H1 (cell line): ENCODE results near the gene FOXC1. TPM values are rescaled to one million over a fixed set of nuclear protein-coding genes. Genes with fewer than 3 reads are reported as not detected.

Source experiments
- CTCF ChIA-PET: fragments of 300-600 bp; sonication (Branson Sonifier 250); formaldehyde crosslinking; loops from one replicate; lab custom pipeline; 2021; ENCODE audit not compliant: partially characterized antibody; lab: Charles Lee
- POLR2A ChIA-PET: fragments of 300-600 bp; sonication (Branson Sonifier 250); formaldehyde crosslinking; loops from one replicate; lab custom pipeline; 2021; ENCODE audit warnings: inconsistent platforms; ENCODE audit not compliant: partially characterized antibody; lab: Charles Lee
- DNase-seq, 2 experiments: peaks; one replicate each; pipeline versions ENCODE4 v3.0.0 to v3.0.0-alpha.2; 2010 to 2022; ENCODE audit warnings: low spot score in 2 of 2, low read depth in 1 of 2, mixed read lengths in 1 of 2
- FAIRE-seq: peaks from 2 replicates; lab custom pipeline; 2011; peaks lifted over from hg19 to GRCh38; lab: Jason Lieb, UNC
- H2AFZ ChIP-seq: 2 replicates; pipeline ENCODE4 v1.8.1; 2012; ENCODE audit warnings: low read length, inconsistent platforms
- H2AK5ac ChIP-seq: 2 replicates; pipeline ENCODE4 v1.6.1; 2013; ENCODE audit warnings: low read depth, low read length
- H2BK120ac ChIP-seq: replicated peaks from 2 replicates; pipeline ENCODE3; 2013; ENCODE audit warnings: low read depth, low read length, inconsistent platforms
- H2BK12ac ChIP-seq: 2 replicates; pipeline ENCODE4 v1.6.1; 2013; ENCODE audit warnings: low read depth, low read length
- H2BK15ac ChIP-seq: 2 replicates; pipeline ENCODE4 v1.6.1; 2013; ENCODE audit warnings: low read length
- H2BK20ac ChIP-seq: 2 replicates; pipeline ENCODE4 v1.6.1; 2013; ENCODE audit warnings: low read length
- H2BK5ac ChIP-seq: 2 replicates; pipeline ENCODE4 v1.6.1; 2013; ENCODE audit warnings: low read depth, low read length
- H3K14ac ChIP-seq: 2 replicates; pipeline ENCODE4 v1.6.1; 2013; ENCODE audit warnings: inconsistent platforms; ENCODE audit not compliant: insufficient read length
- H3K18ac ChIP-seq: 2 replicates; pipeline ENCODE4 v1.6.1; 2013; ENCODE audit warnings: low read length; ENCODE audit errors: extremely low read depth
- H3K23ac ChIP-seq: 2 replicates; pipeline ENCODE4 v1.6.1; 2013; ENCODE audit warnings: inconsistent platforms; ENCODE audit not compliant: insufficient read length
- H3K23me2 ChIP-seq: 2 replicates; pipeline ENCODE4 v1.6.1; 2013; ENCODE audit warnings: low read depth, low read length
- H3K27ac ChIP-seq: 2 replicates; pipeline ENCODE4 v1.6.1; 2011; ENCODE audit warnings: low read depth, low read length, inconsistent platforms
- H3K27me3 ChIP-seq, 4 experiments: replicated peaks in 1 of 4; 1 replicate in 1 of 4; 2 replicates in 3 of 4; pipeline versions ENCODE4 v1.6.1 to v1.8.1; 2011 to 2013; ENCODE audit warnings: low read length in 3 of 4, mild to moderate bottlenecking in 3 of 4, inconsistent platforms in 2 of 4, mixed read lengths in 2 of 4, moderate library complexity in 1 of 4; ENCODE audit not compliant: control insufficient read depth in 3 of 4, insufficient read depth in 3 of 4; ENCODE audit errors: extremely low read depth in 1 of 4
- H3K36me3 ChIP-seq, 4 experiments: 2 replicates each; pipeline versions ENCODE4 v1.6.1 to v1.8.1; 2011 to 2013; ENCODE audit warnings: mild to moderate bottlenecking in 4 of 4, low read length in 3 of 4, moderate library complexity in 2 of 4, control low read depth in 1 of 4, inconsistent platforms in 1 of 4; ENCODE audit not compliant: insufficient read depth in 4 of 4, control insufficient read depth in 2 of 4
- H3K4ac ChIP-seq: replicated peaks from 2 replicates; pipeline ENCODE3; 2013; ENCODE audit warnings: low read length, low read depth, mixed read lengths, inconsistent platforms; ENCODE audit not compliant: insufficient read length
- H3K4me1 ChIP-seq, 4 experiments: replicated peaks in 1 of 4; 1 replicate in 1 of 4; 2 replicates in 3 of 4; pipeline versions ENCODE4 v1.6.1 to v1.8.1; 2011 to 2013; ENCODE audit warnings: low read length in 3 of 4, inconsistent platforms in 2 of 4, mixed read lengths in 1 of 4; ENCODE audit not compliant: insufficient read depth in 4 of 4, control insufficient read depth in 3 of 4
- H3K4me2 ChIP-seq, 2 experiments: 2 replicates each; pipeline versions ENCODE4 v1.6.1 to v1.8.1; 2011 to 2013; ENCODE audit warnings: low read depth in 2 of 2, low read length in 2 of 2, control low read depth in 1 of 2, inconsistent platforms in 1 of 2, mild to moderate bottlenecking in 1 of 2; ENCODE audit not compliant: insufficient read depth in 1 of 2
- H3K4me3 ChIP-seq, 4 experiments: fragments of 200-600, 300-600 bp in 1 of 4; sonication (generic), shearing (Covaris generic), sonication (Bioruptor Twin) in 1 of 4; 2 replicates each; pipeline versions ENCODE4 v1.5.1 to v1.8.1; 2011 to 2016; ENCODE audit warnings: low read length in 4 of 4, low read depth in 3 of 4, control low read depth in 2 of 4, inconsistent platforms in 2 of 4, mild to moderate bottlenecking in 2 of 4, mixed read lengths in 1 of 4, moderate library complexity in 1 of 4; ENCODE audit not compliant: insufficient read depth in 2 of 4; ENCODE audit errors: extremely low read depth in 1 of 4
- H3K56ac ChIP-seq: replicated peaks from 2 replicates; pipeline ENCODE3; 2013; ENCODE audit warnings: low read depth, mild to moderate bottlenecking, mixed read lengths, low read length, inconsistent platforms; ENCODE audit not compliant: insufficient read length
- H3K79me1 ChIP-seq: 2 replicates; pipeline ENCODE4 v1.6.1; 2013; ENCODE audit warnings: low read depth, low read length, control low read depth
- H3K79me2 ChIP-seq, 2 experiments: 2 replicates each; pipeline versions ENCODE4 v1.6.1 to v1.8.1; 2012 to 2013; ENCODE audit warnings: low read length in 2 of 2, mild to moderate bottlenecking in 2 of 2, inconsistent platforms in 1 of 2; ENCODE audit not compliant: insufficient read depth in 2 of 2, control insufficient read depth in 1 of 2
- H3K9ac ChIP-seq, 4 experiments: replicated peaks in 1 of 4; 1 replicate in 1 of 4; 2 replicates in 3 of 4; pipeline versions ENCODE4 v1.6.1 to v1.8.1; 2011 to 2013; ENCODE audit warnings: low read depth in 3 of 4, low read length in 3 of 4, control low read depth in 2 of 4, mild to moderate bottlenecking in 2 of 4, moderate library complexity in 2 of 4, inconsistent platforms in 1 of 4; ENCODE audit errors: extremely low read depth in 1 of 4
- H3K9me3 ChIP-seq, 2 experiments: 2 replicates each; pipeline versions ENCODE4 v1.6.1 to v1.8.1; 2012 to 2013; ENCODE audit warnings: mild to moderate bottlenecking in 2 of 2, moderate library complexity in 2 of 2, control low read depth in 1 of 2, inconsistent platforms in 1 of 2, low read depth in 1 of 2, low read length in 1 of 2, mixed read lengths in 1 of 2; ENCODE audit not compliant: insufficient read depth in 2 of 2
- H4K20me1 ChIP-seq, 2 experiments: replicated peaks in 1 of 2; 2 replicates each; pipeline versions ENCODE3 to v1.8.1; 2011 to 2013; ENCODE audit warnings: inconsistent platforms in 2 of 2, low read length in 2 of 2, mild to moderate bottlenecking in 1 of 2; ENCODE audit not compliant: insufficient read depth in 2 of 2, control insufficient read depth in 1 of 2
- H4K5ac ChIP-seq: 2 replicates; pipeline ENCODE4 v1.6.1; 2013; ENCODE audit warnings: low read length, low read depth, mixed read lengths, inconsistent platforms; ENCODE audit not compliant: insufficient read length
- H4K8ac ChIP-seq: 2 replicates; pipeline ENCODE4 v1.8.0; 2013; ENCODE audit warnings: mild to moderate bottlenecking, moderate library complexity, low read length, inconsistent platforms; ENCODE audit not compliant: insufficient read depth; ENCODE audit errors: extremely low read depth
- H4K91ac ChIP-seq: replicated peaks from 2 replicates; pipeline ENCODE3; 2013; ENCODE audit warnings: low read length, mixed read lengths, inconsistent platforms; ENCODE audit not compliant: insufficient read length
- BRCA1 ChIP-seq: IDR thresholded peaks from 2 replicates; pipeline ENCODE4 v1.6.1; 2012; ENCODE audit warnings: low read depth, low read length, improper control_type of control experiment
- CHD2 ChIP-seq: IDR thresholded peaks from 2 replicates; pipeline ENCODE4 v1.6.1; 2012; ENCODE audit warnings: low read length, improper control_type of control experiment
- E2F6 ChIP-seq: IDR thresholded peaks from 2 replicates; pipeline ENCODE4 v1.6.1; 2012; ENCODE audit warnings: inconsistent platforms
- GABPA ChIP-seq: IDR thresholded peaks from 2 replicates; pipeline ENCODE4 v1.6.1; 2011; ENCODE audit warnings: mild to moderate bottlenecking, low read length, moderate library complexity, borderline replicate concordance; ENCODE audit not compliant: insufficient read depth
- GTF2F1 ChIP-seq: IDR thresholded peaks from 2 replicates; pipeline ENCODE4 v1.6.1; 2012; ENCODE audit warnings: low read depth, low read length, improper control_type of control experiment, borderline replicate concordance
- HDAC6 ChIP-seq: IDR thresholded peaks from one replicate; pipeline ENCODE4 v1.7.1; 2012; ENCODE audit warnings: low read depth, mild to moderate bottlenecking, inconsistent platforms, low read length, moderate library complexity
- KDM1A ChIP-seq: fragments of 200-600, 300-600 bp; sonication (generic); IDR thresholded peaks from 2 replicates; pipeline ENCODE4 v1.7.1; 2016; ENCODE audit warnings: mild to moderate bottlenecking, low read length, borderline replicate concordance
- KDM4A ChIP-seq: IDR thresholded peaks from one replicate; pipeline ENCODE4 v1.7.1; 2012; ENCODE audit warnings: low read depth, mild to moderate bottlenecking, moderate library complexity, low read length, inconsistent platforms; ENCODE audit not compliant: severe bottlenecking
- MAFK ChIP-seq: IDR thresholded peaks from 2 replicates; pipeline ENCODE4 v1.6.1; 2012; ENCODE audit warnings: low read depth, mild to moderate bottlenecking, improper control_type of control experiment, low read length
- PHF8 ChIP-seq: fragments of 200-600 bp; sonication (generic); conservative IDR thresholded peaks from 2 replicates; pipeline ENCODE4 v1.7.1; 2012; ENCODE audit warnings: low read depth, mild to moderate bottlenecking, inconsistent platforms, low read length, moderate library complexity
- POU5F1 ChIP-seq: IDR thresholded peaks from 2 replicates; pipeline ENCODE4 v1.6.1; 2011; ENCODE audit warnings: low read depth, mild to moderate bottlenecking, low read length, moderate library complexity
- RFX5 ChIP-seq: IDR thresholded peaks from 2 replicates; pipeline ENCODE4 v1.6.1; 2011; ENCODE audit warnings: low read depth, low read length, improper control_type of control experiment, borderline replicate concordance
- SP1 ChIP-seq: IDR thresholded peaks from 2 replicates; pipeline ENCODE4 v1.6.1; 2011; ENCODE audit warnings: low read depth, low read length
- TCF12 ChIP-seq: IDR thresholded peaks from 2 replicates; pipeline ENCODE4 v1.6.1; 2011; ENCODE audit warnings: low read depth, mild to moderate bottlenecking, low read length
- WGBS, 2 experiments: shearing (Covaris generic) in 1 of 2; methylation state at CpG; one replicate each; pipeline versions ENCODE4 v1.1.6 to v1.1.7; 2013 to 2015; ENCODE audit warnings: low lambda C conversion rate in 2 of 2, mixed read lengths in 2 of 2, inconsistent platforms in 1 of 2, low coverage in 1 of 2, missing lambda C conversion rate in 1 of 2; ENCODE audit not compliant: insufficient replicate concordance in 2 of 2, insufficient coverage in 1 of 2, insufficient read length in 1 of 2; ENCODE audit errors: extremely low coverage in 1 of 2, missing lambda C conversion rate in 1 of 2; 5-methylcytosine and 5-hydroxymethylcytosine counted together
- polyA plus RNA-seq, 7 experiments: library from polyadenylated mRNA; depleted of rRNA in 3 of 7; stranded (reverse) in 5 of 7; unstranded in 2 of 7; fragments of >200 nt in 5 of 7; fragments of 200-250 nt in 2 of 7; gene quantifications; 1 replicate in 5 of 7; 2 replicates in 1 of 7; 4 replicates in 1 of 7; pipeline versions ENCODE4 v1.2.1 to v1.2.3, GENCODE V29; 2011 to 2013; ENCODE audit warnings: missing spikeins in 2 of 7, mixed read lengths in 2 of 7
- total RNA-seq: library from RNA; stranded (reverse); fragmentation: NEBNext Ultra II Directional; extraction: Animal tissue kit (Norgen Biotek cat#: 25700); gene quantifications from 2 replicates; pipeline ENCODE4 v1.2.1, GENCODE V29; 2021

Gene FOXC1
- total and polyA plus RNA-seq, 2 of the 8 experiments (the other 6 are each of a cell fraction or from before 2014, with no cell fraction given) = 0.22 TPM; not detected in 1

- TF ChIP-seq GTF2F1 = no peak
- no peak for TF ChIP-seq TCF12
- no peak for TF ChIP-seq POU5F1
- no peak for TF ChIP-seq HDAC6
- TF ChIP-seq E2F6 = no peak
- TF ChIP-seq KDM1A = no peak
- no peak for TF ChIP-seq PHF8
- no peak for TF ChIP-seq BRCA1
- TF ChIP-seq KDM4A = no peak
- TF ChIP-seq SP1 = no peak
- TF ChIP-seq RFX5 = no peak
- no peak for TF ChIP-seq MAFK
- no peak for TF ChIP-seq CHD2
- TF ChIP-seq GABPA = no peak
- 88% methylated on average over 7 of the region's 7 CpGs; no CpG with 5 or more reads in 1 of the 2 experiments for WGBS, 2 experiments
- Histone ChIP-seq H3K9me3 (no peaks in the 10 kb centered on the region), H4K91ac (no peak overlapping the region), H2BK120ac (no peak overlapping the region), H2AFZ (no peak overlapping the region), H3K79me2 (no peaks in the 10 kb centered on the region), H4K5ac (no peak overlapping the region), H3K36me3 (no peaks in the 10 kb centered on the region), H3K23ac (no peak overlapping the region), H3K4me2 (no peak overlapping the region), H3K4me1 (no peaks in the 10 kb centered on the region; a peak in 1 of 7 replicates), H3K27me3 (no peaks in the 10 kb centered on the region), H2BK5ac (no peak overlapping the region), H3K27ac (no peak overlapping the region), H2BK12ac (no peak overlapping the region), H3K79me1 (no peaks in the 10 kb centered on the region), H3K4me3 (no peak overlapping the region), H3K23me2 (no peaks in the 10 kb centered on the region), H2BK15ac (no peak overlapping the region), H2AK5ac (no peak overlapping the region), H3K56ac (no peak overlapping the region), H4K8ac (no peak overlapping the region), H2BK20ac (no peak overlapping the region), H3K9ac (no peak overlapping the region), H4K20me1 (no peaks in the 10 kb centered on the region), H3K18ac (no peak overlapping the region), H3K14ac (no peak overlapping the region), H3K4ac (no peak overlapping the region)
- DNase-seq = no peak
- POLR2A ChIA-PET = no interaction called here
- CTCF ChIA-PET = interaction anchor here (0.7 kb wide), 1 partner anchor 636 kb away, joined by 3 read pairs; no protein-coding TSS in a partner anchor
- no peak for FAIRE-seq
Observed at GRCh38 chr6:1657771-1658165, 48.1 kb downstream of the FOXC1 start.
